ENCODE measurements around the gene SLCO4C1.

DNA sequence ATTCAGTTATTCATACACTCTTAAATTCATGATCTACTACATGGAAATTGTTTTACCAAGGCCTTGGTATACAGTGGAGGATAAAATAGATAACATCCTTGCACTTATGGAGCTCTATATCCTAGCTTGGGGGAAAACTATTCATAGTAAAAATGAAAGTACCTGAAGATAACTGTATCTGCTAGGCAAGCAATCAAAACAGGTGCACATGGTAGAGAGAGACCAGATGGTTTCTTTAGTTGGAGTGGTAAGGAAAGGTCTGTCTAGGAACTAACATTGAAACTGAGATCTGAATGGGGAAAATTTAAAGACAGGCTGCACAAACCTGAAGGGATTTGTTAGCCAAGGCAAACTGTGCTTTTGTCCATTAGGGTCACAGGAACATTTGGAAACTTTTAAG, 11.1 kb upstream of the SLCO4C1 start:
- TF ChIP-seq POLR2AphosphoS5 (IDR thresholded peaks at IDR 0.05) = no peak
- TF ChIP-seq CTCF (IDR thresholded peaks at IDR 0.05) = no peak
- no peak for TF ChIP-seq POLR2A (IDR thresholded peaks at IDR 0.05)

Data from transverse colon (tissue), 4 donors.